Occipital lobe (tissue), 2 donors: ENCODE measurements around the gene LSMEM2. TPM values are rescaled to one million over a fixed set of nuclear protein-coding genes. Genes with fewer than 3 reads are reported as not detected.
"Not testable (repeated sequence)": the region's sequence is repeated elsewhere in the genome, so short reads cannot be mapped to it uniquely, and the experiment has no call there.

ENCODE experiments used
- DNase-seq: peaks from one replicate; lab custom pipeline; 2025; lab: John Stamatoyannopoulos, UW
- total RNA-seq: library from RNA; depleted of rRNA; stranded (reverse); fragments of >200 nt; gene quantifications from one replicate; pipeline ENCODE4 v1.2.3, GENCODE V29; 2014

The LSMEM2 gene
- total RNA-seq, 1 donor from 2014 or later, result 0.47 TPM

DNA sequence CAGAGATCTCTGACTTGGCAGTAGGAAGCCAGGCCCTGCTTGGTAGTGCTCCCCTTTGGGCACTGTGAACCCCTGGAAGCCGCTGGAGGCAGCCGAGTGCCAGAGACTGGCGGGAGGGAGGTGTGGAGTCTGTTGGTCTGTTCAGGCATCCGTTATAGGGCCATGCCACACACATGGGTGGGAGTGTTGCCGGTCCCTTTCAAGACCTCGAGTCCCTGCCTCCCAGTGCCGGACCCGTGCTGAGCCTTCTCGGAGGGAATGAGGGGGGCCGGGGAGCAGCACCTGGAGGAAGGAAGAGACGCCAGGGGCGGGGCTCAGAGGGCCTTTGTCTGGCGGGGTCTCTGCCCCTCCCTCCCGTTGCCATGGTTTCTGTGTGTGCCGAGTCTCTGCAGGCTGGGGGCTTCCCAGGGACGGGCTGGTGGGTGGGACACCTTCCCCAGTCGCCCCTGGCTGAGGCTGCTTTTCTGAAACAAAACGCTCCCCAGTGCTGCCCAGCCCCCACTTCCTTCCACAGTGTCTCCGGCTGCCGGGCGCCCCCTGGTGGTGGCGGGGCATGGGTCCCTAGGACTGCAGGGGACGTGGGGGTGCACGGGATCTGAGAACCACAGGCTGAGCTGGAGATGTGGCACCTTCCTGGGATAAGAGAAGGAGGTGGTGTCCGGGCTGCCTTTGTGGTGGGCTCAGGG, 32.9 kb upstream of the LSMEM2 start:
- DNase-seq, result peak; percentile 70

- no peak for DNase-seq
Measured at GRCh38 chr3:50246517-50246954, 32.4 kb upstream of the LSMEM2 start.

GRCh38 chr3:50248387-50248786, 30.5 kb upstream of the LSMEM2 start:
- DNase-seq, result no peak

GRCh38 chr3:50249457-50249856, 29.4 kb upstream of the LSMEM2 start:
- DNase-seq, result no peak

DNA sequence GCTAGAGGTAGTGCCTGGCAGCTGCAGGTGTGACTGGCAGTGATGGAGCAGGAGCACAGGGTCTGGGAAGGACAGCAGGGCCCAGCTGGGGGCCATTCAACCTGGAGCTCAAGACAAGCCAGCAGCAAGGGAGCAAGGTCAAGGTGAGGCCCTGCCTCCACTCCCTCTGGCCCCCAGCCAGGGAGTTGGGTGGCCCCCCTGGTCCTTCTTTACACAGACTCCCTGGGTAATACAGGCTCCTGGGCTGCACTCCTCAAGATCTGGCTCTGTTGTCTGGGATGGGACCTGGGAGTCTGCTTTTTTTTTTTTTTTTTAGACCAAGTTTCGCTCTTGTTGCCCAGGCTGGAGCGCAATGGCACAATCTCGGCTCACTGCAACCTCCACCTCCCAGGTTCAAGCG, 28.4 kb upstream of the LSMEM2 start:
- no peak for DNase-seq

DNA sequence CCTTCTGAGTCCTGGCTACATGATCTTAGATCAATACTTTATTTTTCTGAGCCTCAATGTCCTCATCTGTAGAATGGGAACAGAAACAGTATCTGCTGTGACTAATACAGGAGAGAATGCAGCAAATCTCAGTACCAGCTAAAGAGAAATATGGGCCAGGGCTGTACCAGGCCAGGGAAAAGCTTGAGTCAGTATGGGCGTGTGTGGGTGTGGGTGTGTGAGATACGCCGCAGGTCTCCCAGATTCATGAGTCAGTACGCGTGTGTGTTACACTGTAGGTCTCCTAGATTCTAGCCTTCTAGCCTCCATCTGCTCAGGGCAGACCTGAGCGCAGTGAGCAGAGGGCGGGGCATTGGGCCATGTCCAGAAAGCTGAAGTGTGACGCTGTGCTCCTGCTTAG, 27.7 kb upstream of the LSMEM2 start:
- DNase-seq, result no peak

GRCh38 chr3:50254577-50255250, 24.2 kb upstream of the LSMEM2 start:
- no peak for DNase-seq

- no peak for DNase-seq
Measured at GRCh38 chr3:50255251-50255615, 23.7 kb upstream of the LSMEM2 start.

GRCh38 chr3:50256978-50257890, 21.7 kb upstream of the LSMEM2 start:
- DNase-seq, result no peak

DNA sequence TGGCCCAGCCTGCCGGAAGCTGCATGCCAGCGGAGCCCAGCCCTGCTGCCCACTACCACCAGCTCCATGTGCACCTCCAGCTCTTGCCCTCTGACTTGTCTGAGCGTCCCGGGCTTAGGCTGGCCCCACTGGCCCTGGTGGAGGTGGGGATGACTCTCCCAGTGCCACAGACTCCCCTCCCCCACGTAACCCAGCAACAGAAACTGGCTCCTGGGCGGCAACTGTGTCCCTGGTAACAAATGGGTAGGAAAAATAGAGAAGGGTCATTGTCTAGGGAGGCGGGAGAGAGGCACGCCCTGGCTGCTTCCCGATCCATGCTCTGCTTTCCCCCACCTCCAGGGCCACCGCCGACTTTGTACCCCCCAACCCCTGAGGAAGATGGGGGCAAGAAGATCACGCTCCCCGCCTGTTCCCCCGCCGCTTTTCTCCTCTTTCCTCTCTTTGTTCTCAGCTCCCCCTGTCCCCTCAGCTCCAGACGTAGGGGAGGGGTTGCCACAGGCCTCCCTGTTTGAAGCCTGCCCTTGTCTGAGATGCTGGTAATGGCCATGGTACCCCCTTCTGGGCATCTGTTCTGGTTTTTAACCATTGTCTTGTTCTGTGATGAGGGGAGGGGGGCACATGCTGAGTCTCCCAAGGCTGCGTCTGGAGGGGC, 20.7 kb upstream of the LSMEM2 start:
- no peak for DNase-seq

- no peak for DNase-seq
Measured at GRCh38 chr3:50258979-50259378, 19.9 kb upstream of the LSMEM2 start.

DNA sequence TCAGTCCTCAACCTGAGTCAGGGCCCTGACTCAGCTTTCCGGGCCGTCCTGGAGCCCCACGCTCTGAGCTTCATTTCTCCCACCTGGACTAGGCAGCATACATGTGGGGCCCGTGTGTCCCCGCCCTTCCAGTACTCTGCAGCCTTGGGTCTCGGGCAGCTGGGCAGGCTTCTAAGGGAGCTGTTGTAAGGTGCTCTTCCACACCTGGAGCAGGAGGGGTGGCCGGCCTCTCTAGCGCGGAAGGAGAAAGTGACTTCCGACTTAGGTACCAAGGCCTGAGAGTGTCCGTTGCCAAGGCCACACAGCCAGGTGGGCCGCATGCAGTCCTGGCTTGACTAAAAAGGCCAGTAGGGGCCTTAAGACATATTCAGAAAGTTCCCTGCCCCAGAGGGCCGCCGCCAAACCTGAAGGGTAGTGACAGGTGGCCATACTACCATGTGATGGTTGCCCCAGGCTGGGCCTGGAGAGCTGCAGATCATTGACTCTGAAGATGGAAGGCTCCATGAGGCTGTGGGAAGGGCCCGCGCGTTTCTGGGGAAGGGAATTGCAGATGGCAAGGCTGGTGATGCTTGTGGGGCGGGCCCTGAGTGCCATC, 19.4 kb upstream of the LSMEM2 start:
- DNase-seq, result no peak

DNA sequence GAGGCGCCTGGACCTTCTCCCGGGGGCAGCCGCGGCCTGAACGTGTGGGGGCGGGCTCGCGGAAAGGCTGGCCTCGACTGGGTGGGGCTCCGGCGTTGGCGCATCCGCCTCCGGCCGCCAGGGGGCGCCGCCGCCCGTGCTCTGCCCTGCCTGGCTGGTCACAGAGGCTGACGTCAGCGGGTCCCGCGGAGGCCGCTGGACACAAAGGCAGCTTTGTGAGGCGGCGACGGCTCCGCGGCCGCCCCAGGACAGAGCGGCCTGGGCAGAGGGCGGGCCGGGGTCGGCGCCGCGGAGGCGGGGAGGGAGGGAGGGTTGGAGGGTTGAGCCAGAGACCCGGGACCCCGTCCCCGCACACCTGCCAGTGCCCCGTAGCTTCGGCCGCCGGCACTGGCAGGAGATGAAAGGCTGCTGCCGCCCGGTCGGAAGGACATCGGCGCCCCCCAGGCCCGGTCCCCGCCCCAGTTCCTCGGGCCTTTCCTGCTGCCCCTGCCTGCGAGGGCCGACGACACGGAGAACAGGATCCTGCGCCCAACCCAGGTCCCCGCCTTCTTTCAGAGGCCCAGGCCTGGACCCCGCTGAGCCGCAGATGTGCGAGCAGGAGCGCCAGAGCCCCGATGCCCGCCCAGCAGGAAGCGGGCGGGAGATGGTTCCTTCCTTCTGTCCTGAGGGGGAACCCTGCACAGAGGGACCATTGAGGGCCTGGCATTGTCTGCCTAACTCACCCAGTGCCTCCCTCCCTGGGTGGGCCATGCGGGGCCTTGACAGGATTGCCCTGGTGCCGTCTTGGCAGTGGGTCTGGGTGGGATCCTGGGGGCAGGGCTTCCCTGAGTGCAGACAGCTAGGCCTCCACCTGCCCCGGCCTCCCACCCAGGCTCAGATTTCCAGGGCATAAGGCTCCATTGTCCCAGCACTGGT, 18.6 kb upstream of the LSMEM2 start:
- DNase-seq, result peak; percentile 87

GRCh38 chr3:50260942-50261441, 17.9 kb upstream of the LSMEM2 start:
- no peak for DNase-seq

DNA sequence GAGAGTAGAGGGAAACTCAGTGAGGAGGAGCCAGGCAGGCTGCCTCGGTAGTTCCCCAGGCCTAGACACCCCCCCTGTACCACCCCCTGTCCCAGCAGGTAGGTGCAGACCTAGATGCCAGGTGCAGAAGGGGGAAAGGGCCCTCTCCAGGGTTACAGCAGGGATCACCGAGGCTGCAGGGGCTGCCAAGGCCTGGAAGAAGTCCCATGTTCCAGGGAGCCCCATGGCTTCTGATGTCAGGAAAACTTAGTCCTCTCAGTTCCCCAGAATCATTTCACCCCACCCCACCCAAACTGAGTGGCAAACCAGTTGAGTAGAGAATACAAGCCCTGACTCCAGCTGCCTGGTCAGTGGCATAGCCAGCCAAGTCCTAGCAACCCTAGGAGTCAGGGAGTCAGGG, 17.4 kb upstream of the LSMEM2 start:
- no peak for DNase-seq

- DNase-seq, result not testable (repeated sequence)
Measured at GRCh38 chr3:50262200-50262599, 16.7 kb upstream of the LSMEM2 start.

DNA sequence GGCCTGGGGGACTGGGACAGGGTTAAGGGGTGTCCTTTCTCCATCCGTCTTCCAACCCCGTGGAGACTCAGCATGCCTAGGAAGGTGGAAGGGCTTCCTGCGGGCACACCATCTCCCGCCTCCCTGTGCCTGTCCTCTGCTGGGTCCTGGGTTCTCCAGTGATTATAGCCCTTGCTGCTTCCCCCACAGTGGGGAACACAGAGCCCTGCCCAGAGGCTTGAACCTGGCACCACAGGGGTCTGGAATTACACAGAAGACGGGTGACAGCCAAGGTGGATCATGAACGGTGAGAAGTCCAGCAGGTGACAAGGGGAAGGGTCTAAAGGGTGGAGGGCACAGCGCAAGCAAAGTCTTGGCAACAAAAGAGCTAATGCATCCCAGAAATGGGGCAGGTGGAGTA, 16.1 kb upstream of the LSMEM2 start:
- DNase-seq, result no peak

DNA sequence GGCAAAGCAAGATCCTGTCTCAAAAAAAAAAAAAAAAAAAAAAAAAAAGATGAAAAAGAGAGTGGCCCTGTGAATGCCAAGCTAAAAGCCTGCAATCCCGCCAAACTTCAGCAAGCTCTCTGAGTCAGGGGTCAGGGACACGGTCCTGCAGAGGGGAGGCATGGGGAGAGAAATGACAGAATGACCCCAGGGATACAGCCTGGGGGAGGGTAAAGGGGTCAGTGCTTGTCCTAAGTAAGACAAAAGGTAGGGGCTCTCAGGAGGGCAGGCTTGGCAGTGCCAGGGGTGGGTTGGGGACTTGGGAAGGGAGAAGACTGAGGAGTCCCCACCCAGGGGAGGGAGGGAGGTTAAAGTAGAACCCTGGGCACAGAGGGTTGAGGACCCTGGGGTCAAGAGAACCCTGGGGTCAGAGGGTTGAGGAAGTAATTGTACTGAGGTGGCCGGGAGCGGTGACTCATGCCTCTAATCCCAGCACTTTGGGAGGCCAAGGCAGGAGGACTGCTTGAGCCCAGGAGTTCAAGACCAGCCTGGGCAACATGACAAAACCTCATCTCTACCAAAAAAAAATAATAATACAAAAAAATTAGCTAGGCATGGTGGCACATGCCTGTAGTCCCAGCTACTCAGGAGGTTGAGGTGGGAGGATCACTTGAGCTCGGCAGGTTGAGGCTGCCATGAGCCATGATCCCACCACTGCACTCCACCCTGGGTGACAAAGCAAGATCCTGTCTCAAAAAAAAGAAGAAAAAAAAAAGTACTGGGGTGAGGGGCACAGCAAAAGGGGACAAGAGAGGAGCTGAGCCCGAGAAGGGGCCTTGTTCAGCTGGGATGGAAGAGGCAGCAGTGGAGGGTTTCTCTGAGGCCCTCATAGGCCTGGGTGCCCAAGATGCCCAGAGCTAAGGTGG, 15.2 kb upstream of the LSMEM2 start:
- DNase-seq, result no peak

GRCh38 chr3:50264383-50264963, 14.4 kb upstream of the LSMEM2 start:
- DNase-seq, result peak; percentile 81
